ENCODE data around the gene LACTB.
"Not testable (repeated sequence)": the region's sequence is repeated elsewhere in the genome, so short reads cannot be mapped to it uniquely, and the experiment has no call there.

Gene LACTB

DNA sequence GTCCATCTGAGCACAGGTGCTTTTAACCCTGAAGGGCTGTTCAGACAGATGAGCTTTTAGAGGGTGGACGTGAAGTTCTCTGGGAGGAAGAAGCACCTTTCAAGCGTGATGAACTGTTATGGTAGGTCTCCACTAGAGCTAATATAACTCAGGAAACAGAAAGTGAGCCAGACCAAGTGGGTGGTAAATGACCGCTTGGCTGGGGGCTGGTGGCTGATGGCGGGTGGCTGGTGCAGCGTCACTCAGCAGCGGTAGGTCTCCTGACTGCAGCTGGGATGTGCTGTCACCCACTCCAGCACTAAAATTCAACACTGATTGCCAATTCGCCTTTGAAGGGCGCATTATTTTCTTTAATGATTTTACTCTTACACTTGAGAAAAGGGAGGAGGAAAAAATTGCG, 31.2 kb upstream of the LACTB start:
- no peak for DNase-seq

DNA sequence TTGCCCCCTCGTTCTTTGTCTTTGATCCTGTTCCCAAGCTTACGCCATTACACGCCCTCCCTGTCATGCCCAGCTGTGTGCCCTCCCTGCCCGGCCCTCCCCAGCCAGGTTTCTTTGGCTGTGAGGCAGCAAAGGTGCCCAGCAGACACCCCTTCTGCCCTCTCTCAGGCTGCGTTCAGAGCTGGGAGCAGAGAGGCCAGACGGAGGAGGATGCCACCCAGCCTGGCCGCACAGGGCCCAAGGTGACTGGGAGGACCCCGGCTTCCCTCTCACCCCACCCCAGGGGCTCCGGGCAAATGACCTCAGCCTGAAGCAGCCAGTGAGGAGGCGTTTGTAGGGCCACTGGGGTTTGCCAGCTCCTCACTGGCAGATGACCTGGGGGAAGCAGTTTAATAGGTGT, 30.8 kb upstream of the LACTB start:
- DNase-seq = no peak

DNA sequence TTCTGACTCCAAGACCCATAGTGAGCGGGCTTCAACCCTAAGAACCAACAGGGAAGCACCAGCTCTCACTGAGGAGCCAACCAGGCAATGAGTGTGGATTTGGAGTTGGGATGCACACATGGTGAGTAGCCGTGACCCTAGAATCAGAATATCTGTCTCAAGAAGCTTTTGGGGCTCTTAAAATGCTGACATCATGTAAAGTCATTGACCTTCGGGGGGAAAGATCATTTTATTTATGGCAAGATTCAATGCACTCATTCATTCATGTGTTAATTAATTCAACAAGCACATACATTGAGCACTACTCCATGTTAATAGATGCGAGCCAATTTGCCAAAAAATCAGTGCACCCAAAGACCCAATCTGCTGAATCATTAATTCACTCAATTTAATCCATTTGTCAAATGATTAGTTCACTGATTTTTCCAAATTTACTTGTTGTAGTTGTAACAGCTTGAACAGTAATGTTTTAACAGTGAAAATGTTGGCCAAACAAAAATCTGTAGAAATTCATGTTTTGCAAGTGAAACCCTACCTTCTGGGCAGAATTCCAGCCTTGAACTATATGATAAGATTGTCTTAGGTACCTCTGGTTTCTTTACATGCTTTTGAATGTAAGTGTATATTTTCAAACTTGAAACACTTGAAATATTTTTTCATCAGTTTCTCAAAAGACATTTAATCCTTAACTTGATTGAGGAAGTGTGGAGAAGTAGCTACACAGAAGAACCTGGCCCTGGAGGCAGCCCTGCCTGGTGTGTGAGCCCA, 29.8 kb upstream of the LACTB start:
- no peak for DNase-seq

DNA sequence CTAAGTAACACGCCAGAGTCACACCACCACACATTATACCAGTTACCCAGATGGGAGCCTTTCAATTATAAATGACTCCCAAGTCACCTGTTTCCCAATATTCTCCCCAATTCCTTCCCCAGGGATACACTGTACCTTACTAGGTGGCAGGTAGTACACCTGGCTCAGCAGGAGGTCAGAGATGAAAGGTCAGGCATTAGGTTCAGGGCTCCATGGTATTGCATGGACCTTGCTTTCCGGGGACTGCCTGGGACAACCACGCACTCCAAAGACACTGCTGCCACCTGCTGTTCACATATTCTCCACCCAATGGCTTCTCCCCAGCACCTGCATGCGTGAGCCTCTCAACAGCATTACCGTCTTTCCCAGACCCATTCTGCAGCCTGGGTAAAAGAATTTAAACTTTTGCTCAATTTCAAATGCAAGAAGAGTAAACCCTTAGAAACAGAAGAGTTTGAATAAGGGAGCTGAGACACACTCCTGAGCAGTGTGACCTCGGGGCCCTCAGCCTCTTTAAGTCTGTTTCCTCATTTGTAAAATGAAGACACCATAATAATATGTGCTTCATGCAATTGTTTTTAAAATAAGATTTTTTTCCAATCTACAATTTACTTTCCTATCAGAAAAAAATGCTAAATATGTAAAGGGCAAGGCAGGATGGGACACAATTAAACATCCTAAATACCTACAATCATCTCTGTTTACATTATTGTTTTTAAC, 28.0 kb upstream of the LACTB start:
- DNase-seq = peak; percentile 93

DNA sequence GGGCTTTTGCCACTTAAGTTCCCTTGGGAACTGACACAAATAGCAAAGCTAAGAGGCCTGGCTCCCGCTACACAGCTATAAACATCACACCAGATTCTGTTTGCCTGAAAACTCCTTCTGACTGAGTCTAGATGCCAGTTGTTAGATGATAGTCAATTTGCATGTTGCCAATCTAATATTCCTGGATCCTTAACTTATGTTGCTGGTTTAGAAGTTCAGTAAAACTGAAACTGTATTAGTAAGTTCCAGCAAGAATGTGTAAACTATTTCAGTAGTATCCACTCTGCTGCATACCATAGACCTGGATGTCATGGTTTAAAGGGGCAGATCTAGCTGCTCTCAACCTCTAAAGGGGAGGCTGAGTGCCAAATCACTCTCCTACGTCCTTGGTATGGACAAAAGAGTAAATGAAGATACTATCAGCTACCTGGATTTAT, 27.1 kb upstream of the LACTB start:
- DNase-seq = no peak

DNA sequence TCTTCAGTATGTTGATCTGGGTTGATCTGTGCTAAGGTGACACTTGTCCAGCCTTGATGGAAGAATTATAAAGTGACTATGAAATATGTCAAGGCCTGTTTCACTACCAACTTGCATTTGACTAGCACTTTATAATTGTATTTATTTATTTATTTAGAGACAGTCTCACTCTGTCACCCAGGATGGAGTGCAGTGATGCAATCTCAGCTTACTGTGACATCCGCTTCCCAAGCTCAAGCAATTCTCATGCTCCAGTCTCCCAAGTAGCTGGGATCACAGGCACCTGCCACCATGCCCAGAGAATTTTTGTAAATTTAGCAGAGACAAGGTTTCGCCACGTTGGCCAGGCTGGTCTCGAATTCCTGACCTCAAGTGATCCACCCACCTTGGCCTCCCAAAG, 25.5 kb upstream of the LACTB start:
- no peak for DNase-seq

DNA sequence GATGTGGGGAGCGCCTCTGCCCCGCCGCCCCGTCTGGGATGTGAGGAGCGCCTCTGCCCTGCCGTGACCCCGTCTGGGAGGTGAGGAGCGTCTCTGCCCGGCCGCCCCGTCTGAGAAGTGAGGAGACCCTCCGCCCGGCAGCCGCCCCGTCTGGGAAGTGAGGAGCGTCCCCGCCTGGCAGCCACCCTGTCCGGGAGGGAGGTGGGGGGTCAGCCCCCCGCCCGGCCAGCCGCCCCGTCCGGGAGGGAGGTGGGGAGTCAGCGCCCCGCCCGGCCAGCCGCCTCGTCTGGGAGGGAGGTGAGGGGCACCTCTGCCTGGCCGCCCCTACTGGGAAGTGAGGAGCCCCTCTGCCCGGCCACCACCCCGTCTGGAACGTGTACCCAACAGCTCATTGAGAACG, 22.8 kb upstream of the LACTB start:
- not testable (repeated sequence) for DNase-seq

DNA sequence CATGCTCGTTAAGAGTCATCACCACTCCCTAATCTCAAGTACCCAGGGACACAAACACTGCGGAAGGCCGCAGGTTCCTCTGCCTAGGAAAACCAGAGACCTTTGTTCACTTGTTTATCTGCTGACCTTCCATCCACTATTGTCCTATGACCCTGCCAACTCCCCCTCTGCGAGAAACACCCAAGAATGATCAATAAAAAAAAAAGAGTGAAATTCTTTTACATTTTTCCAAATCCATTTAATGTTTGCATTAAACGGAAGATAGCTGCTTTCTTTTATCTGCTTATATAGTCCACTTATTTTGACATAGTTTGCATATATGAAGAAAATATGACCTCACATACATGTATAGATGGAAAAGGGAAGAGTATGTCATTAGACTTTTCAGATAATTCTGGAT, 22.1 kb upstream of the LACTB start:
- DNase-seq = not testable (repeated sequence)

DNA sequence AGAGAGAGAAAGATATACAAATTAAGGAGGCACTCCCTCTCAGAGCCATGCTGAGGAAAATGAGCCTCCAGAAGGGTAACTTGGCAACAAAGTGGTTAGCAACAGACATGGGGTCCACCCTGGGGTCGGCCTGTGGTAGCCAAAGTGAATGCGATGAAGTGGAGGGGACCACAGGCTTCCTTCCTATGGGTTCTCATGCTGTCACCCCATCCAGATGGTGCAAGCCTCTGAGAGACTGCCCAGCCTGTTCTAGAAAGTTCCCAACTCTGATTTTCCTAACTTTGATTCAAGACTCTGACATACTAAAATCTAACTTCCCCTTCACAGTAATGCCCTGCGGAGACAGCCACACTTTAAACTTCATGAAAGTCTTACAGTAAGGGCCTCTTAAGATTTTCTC, 18.2 kb upstream of the LACTB start:
- DNase-seq = no peak

DNA sequence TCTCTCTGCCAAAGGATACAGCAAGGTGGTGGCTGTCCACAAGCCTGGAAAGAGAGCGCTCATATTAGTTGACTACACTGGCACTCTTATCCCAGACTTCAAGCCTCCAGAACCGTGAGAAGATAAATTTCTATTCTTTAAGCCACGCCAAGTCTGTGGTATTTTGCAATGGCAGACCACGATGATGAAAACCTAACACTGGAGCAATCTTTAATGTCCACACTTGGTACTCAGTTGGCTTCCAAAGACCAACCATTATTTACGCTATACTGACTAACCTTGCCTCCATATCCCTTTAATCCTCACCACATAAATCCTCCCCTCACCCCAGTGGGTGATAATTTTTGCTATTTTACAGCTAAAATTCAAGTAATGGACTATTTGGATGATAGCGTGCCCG, 16.9 kb upstream of the LACTB start:
- no peak for DNase-seq

DNA sequence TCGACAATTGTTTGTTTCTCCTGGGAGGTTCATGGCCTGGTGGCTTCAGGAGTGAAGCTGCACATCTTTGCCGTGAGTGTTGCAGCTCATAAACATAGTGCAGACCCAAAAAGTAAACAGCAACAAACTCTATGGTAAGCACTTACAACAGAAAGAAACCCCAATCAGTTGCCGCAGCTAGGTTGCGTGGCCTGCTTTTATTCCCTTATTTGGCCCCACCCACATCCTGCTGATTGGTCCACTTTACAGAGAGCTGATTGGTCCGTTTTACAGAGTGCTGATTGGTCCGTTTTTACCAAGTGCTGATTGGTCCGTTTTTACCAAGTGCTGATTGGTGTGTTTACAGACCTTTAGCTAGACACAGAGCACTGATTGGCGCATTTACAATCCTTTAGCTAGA, 16.3 kb upstream of the LACTB start:
- DNase-seq = not testable (repeated sequence)

DNA sequence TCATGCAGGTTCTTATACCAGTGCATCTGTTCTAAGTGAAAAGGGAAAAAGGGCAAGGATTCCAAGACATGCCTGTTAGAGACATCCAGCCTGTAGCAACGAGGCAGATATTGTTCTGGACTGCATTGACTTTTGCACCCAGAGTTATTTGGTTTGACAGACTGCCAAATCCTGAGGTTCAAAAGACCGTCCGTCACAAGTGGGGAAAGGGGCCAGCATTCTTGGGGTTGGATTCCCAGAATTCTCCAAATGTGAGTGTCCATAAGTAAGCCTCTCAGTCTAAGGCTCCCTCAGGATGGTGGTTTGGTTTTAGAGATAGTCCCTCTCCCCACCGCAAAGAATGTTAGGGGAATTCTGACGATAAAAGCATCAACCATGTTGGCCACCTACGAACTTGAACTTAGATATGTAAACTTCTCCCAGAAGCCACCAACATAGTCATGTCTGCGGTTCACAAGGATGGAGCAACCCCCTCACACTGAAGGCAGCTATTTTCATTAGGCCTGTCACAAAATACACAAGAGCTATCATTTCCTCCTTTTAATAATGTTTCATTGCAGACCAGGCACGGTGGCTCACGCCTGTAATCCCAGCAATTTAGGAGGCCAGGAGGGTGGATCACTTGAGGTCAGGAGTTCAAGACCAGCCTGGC, 13.6 kb upstream of the LACTB start:
- no peak for DNase-seq

DNA sequence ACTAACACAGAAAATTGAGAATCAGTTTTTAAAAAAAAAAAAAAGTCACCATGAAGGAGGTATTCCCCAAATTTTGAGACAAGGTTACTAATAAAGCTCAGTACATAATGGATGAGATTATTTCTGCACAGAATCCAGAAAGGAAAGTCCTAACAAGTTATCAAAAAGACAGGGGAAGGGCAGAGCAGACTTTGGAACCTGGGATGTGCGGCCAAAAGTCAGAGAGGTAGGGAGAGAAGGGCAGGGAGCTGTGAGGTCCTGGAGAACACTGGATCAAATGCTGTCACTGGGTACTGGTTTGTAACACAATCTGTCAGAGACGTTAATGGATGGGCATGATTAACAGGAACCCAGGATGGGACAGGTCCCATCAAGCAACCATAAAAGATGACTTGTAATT, 12.2 kb upstream of the LACTB start:
- no peak for DNase-seq

DNA sequence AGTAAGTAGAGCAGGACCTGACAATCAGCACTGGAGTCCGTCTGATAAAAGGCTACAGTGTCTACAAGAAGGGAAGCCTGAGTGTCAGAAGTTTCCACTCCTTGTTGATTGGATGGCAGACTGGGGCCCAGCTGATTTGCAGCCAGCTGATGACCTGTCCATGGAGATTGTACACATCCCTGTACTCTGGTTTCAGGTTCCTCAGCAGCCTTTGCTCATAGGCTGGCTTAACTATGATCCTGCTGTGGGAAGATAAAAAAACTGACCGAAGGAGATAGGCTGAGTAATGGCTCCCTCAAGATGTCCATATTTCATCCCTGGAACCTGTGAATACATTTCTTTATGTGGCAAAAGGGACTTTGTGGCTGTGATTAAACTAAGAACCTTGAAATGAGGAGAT, 11.7 kb upstream of the LACTB start:
- DNase-seq = no peak

DNA sequence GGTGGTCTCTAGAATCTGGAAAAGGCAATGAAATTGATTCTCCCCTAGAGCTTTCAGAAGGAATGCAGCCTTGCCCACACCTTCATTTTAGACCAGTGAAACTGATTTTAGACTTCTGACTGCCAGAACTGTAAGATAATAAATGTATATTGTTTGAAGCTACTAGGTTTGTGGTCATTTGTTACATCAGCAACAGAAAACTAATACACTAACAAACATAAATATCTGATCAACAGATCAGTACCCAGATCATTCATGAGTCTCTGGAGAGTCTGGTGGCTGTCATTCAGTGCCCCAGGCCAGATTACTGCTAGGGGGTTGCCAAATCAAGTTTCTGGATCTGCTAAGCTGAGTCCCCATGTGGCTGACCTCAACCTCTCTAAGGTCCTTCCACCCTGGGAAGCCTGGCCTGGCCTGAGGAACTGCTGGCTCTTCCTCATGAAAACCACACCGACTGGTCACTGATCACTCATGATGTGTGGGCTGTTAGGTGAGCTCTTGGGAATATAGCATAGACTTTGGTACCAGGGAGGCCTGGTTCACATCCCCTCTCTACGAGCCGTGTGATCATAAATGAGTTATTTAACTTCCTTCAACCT, 11.1 kb upstream of the LACTB start:
- no peak for DNase-seq

DNA sequence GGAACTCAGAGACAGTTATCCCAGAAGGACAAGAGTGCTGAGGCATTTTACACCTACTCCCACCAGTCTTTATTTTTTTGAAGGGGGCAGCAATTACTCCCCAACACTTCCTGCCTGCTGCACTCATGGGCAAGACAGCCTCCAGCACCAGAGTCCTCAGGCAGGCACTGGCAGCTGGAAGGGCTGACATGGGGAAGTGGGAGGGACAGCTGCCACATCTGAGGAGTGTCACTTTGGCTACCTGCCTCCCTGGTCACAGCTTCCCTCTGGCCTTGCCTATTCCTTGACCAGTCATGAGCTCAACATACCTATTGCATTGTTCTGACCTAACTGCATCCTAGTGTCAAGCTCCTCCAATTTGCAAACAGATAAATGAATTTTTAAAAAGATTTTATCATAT, 10.2 kb upstream of the LACTB start:
- no peak for DNase-seq

DNA sequence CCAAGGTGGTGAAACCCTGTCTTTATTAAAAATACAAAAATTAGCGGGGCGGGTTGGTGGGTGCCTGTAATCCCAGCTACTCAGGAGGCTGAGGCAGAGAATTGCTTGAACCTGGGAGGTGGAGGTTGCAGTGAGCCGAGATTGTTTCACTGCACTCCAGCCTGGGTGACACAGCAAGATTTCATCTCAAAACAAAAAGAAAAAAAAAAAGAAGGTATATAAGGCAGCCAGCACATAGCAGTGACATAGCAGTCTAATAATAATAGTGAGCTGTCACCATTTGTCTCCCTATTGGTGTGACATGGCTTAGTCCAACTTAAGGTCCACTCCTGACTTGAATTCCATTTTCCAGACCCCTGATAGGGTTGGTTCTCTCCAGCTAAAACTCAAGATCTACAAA, 8.8 kb upstream of the LACTB start:
- no peak for DNase-seq

DNA sequence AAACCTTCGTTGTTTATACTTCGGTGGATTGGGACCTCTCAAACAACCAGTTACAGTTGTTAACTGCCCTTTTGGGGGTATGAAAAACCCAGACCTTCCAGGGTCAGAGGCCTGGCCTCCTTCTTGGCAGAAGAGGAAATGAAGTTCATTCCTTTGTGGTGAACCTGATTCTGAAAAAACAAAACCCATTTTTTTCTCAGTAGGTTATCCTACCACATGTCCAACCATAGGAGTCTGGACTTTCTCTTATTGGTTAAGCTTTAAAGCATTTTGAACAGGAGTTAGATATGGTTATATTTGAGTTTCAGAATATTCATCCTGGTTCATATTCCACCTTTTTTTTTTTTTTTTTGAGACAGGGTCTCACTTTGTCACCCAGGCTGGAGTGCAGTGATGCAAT, 7.2 kb upstream of the LACTB start:
- DNase-seq = no peak

DNA sequence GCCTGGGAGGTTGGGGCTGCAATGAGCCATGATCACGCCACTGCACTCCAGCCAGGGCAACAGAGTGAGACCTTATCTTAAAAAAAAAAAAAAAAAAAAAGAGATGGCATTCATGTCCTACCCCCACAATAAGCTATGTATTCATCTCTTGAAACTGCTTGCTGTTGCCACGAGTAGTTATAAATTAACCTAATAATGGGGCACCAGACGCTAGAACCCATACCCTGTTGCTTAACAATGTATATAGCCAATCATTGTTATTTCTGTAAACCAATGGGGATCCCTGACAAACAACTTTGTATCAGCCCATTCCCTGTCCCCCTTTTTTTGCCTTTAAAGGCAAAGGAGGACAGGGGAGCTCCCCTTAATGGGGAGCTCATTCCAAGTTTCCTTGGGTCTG, 2.8 kb upstream of the LACTB start:
- DNase-seq = no peak

DNA sequence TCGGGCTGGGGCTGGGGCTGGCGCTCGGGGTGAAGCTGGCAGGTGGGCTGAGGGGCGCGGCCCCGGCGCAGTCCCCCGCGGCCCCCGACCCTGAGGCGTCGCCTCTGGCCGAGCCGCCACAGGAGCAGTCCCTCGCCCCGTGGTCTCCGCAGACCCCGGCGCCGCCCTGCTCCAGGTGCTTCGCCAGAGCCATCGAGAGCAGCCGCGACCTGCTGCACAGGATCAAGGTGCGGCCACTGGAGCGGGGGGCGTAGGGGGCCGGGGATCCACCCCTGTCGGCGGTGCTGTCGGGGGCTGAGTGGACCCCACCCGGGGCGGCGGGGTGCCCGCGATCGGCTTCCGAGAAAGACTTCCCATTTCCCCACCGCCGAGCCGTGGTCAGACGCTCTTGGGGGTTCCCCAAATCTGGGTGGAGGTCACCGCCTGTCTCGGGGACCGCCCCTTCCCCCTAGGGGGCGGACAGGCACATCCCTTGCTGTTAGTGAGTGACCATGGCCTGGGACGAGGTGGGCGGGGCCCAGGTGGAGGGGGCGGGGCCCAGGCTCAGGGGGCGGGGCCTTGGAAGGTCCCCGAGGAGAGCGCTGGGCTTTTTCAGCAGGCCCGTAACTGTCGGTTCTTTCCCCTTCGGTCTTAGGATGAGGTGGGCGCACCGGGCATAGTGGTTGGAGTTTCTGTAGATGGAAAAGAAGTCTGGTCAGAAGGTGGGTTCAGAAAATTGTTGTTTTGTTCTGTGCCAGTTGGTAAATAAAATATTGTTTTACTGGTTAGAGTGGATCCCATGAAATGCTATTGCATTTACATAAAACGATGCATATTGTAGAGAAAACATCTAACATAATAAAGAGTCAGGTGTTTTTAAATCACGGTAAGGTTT, 578 bp downstream of the LACTB start:
- DNase-seq = peak; percentile 82

DNA sequence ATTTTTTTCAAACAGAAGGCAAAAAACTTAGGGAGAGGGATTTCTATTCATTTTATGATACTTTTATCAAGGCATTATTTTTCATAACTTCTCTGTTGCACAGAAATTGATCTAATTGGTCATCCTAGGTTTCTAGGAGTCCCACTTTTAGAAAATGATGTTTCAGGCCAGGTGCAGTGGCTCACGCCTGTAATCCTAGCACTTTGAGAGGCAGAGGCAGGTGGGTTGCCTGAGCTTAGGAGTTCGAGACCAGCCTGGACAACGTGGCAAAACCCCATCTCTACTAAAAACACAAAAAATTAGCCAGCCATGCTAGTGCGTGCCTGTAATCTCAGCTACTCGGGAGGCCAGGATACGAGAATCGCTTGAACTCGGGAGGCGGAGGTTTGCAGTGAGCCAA, 2.8 kb downstream of the LACTB start:
- DNase-seq = no peak

DNA sequence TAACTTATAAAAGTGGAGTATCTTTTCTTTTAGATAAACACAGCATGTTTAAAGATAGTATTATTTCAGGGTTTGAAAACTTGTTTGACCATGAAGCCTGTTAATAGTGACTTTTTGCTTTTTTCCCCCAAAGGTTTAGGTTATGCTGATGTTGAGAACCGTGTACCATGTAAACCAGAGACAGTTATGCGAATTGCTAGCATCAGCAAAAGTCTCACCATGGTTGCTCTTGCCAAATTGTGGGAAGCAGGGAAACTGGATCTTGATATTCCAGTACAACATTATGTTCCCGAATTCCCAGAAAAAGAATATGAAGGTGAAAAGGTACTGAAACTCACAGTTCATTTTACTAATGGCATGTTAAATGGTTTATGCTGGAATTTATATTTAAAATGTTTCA, 5.1 kb downstream of the LACTB start:
- DNase-seq = no peak

DNA sequence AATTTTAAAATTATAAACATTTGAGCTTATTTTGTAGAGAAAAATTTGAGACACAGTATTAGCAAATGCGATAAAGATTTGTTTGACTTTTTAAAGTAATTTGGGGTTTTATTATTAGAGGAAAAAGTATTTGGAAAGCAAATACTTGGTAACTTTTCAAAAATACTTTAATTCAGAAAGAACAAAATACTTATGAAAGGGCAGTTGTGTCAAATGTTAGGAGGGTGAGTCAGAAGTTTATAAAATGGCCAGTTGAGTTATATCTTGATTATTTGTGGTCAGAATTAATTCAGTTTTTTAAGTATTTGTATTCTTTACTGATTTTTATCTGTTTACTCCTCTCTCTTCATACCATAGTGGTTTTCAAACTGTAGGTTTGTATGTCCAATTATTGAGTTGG, 12.1 kb downstream of the LACTB start:
- no peak for DNase-seq

All from hematopoietic multipotent progenitor cell treated with erythropoietin and hydrocortisone succinate and interleukin-3 and kit ligand, for 6 days (in vitro differentiated cells).